Measurements from ENCODE around the gene REN. TPM values are rescaled to one million over a fixed set of nuclear protein-coding genes. Genes with fewer than 3 reads are reported as not detected.
A peak's percentile ranks its signal among the peaks of the same experiment; 100 is the strongest.

REN gene
- total RNA-seq, 1 experiment from 2014 or later: 0.81 TPM

DNA sequence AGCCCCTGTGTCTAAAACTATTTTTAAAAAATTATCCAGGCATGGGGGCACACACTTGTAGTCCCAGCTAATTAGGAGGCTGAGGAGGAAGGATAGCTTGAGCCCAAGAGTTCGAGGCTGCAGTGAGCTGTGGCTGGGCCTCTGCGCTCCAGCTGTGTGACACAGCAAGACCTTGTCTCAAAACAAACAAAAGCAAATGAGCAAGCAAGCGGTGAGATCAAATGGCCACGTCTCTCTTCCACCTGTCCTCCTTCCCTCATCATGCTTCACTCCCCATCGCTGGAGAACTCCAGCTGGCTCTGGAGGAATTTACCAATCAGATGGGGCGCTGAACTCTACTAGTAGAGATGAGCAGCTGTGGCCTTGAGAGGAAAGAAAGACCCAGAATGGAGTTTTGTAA is 14.0 kb upstream of the REN start:
- Histone ChIP-seq H3K4me1 (replicated peaks; ENCODE audit: insufficient read depth) (peaks cover 51% of the 10 kb centered on the region), H2AFZ (no peak overlapping the region), H3K4me2 (0 out of 2 replicates have a peak overlapping the region, but pooled peaks have one; percentile 13), H3K9me2 (ENCODE audit: insufficient read depth) (no peaks in the 10 kb centered on the region), H3F3A (ENCODE audit: insufficient read depth, low read depth) (peaks cover 25% of the 10 kb centered on the region; the same call in 1 of the 2 replicates), H3K79me2 (ENCODE audit: low read depth) (peaks cover 43% of the 10 kb centered on the region), H3K9me3 (ENCODE audit: insufficient read depth, low read depth) (no peaks in the 10 kb centered on the region; the same call in 1 of the 2 replicates), H4K20me1 (ENCODE audit: insufficient read depth) (no peaks in the 10 kb centered on the region), H3K27me3 (ENCODE audit: insufficient read depth, low read depth) (no peaks in the 10 kb centered on the region), H3K27ac (no peak overlapping the region), H3K4me3 (no peak overlapping the region), H3K36me3 (ENCODE audit: low read depth) (peaks cover 10% of the 10 kb centered on the region)
- intact Hi-C loops (cut with micrococcal nuclease; ENCODE audit: unreplicated experiment): no loop called here
- ChIA-PET CTCF (no interaction called here), POLR2A (ENCODE audit: unreplicated experiment) (no interaction called here)
- no TSS peak for BruUV-seq (replicated peaks)
- no peak for DNase-seq
- TF ChIP-seq, protein P1, sequence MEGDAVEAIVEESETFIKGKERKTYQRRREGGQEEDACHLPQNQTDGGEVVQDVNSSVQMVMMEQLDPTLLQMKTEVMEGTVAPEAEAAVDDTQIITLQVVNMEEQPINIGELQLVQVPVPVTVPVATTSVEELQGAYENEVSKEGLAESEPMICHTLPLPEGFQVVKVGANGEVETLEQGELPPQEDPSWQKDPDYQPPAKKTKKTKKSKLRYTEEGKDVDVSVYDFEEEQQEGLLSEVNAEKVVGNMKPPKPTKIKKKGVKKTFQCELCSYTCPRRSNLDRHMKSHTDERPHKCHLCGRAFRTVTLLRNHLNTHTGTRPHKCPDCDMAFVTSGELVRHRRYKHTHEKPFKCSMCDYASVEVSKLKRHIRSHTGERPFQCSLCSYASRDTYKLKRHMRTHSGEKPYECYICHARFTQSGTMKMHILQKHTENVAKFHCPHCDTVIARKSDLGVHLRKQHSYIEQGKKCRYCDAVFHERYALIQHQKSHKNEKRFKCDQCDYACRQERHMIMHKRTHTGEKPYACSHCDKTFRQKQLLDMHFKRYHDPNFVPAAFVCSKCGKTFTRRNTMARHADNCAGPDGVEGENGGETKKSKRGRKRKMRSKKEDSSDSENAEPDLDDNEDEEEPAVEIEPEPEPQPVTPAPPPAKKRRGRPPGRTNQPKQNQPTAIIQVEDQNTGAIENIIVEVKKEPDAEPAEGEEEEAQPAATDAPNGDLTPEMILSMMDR (conservative IDR thresholded peaks at IDR 0.05): no peak
- no peak for TF ChIP-seq EZH2 (IDR thresholded peaks at IDR 0.05; ENCODE audit: low read depth)

DNA sequence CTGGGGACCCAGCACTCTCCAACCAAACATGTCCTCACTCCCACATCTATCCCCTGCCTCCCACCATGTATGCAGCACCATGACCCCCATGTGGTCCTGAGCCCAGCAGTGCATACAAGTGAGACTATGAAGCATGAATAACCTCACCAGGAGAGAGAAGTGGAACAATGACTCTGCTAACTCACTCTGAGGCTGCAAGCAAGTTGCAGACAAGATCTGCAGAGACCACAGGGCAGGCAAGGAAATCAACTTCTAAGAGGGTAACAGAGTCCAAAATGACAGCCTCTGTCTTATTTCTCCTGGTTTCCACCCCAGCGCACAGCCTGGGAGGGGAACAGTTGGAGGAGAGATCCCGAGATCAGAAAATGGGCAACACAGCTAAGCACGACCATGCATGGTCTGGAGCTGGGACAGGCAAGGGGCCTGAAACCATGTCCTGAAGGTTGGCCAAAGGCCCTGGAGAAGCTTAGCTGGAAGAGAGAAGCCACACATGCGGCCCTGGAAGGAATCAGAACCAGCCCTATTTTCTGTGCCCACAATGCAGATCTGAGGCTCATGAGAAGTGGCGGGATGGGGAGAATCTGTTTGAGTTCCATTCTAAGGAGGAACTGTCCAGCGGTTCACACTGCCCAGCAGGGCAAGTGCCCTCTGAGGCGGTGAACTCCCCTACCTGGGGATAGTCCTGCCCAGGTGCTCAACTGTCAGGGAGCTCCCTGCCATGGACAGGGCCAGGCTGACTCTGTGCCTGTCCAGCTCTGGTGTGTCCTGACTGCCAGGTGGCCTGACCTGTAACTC is 12.5 kb upstream of the REN start:
- no peak for DNase-seq
- H3K27ac ChIP-seq: no peak overlapping the region
- peaks cover 12% of the 10 kb centered on the region; the same call in 1 of the 2 replicates for H3F3A ChIP-seq (ENCODE audit: insufficient read depth, low read depth)
- H3K4me3 ChIP-seq: no peak overlapping the region
- POLR2A ChIA-PET (ENCODE audit: unreplicated experiment): interaction anchor here (0.7 kb wide), 1 partner anchor 19 kb away, joined by 3 read pairs; no protein-coding TSS in a partner anchor
- CTCF ChIA-PET: no interaction called here
- H2AFZ ChIP-seq: no peak overlapping the region
- intact Hi-C loops (cut with micrococcal nuclease; ENCODE audit: unreplicated experiment): no loop called here
- H3K4me2 ChIP-seq: peak overlapping the region; percentile 97
- no peaks in the 10 kb centered on the region for H3K9me2 ChIP-seq (ENCODE audit: insufficient read depth)
- H3K4me1 ChIP-seq (replicated peaks; ENCODE audit: insufficient read depth): peaks cover 63% of the 10 kb centered on the region
- peaks cover 10% of the 10 kb centered on the region for H3K36me3 ChIP-seq (ENCODE audit: low read depth)
- BruUV-seq (replicated peaks): no TSS peak
- TF ChIP-seq EZH2 (IDR thresholded peaks at IDR 0.05; ENCODE audit: low read depth): no peak
- TF ChIP-seq, protein P1 (conservative IDR thresholded peaks at IDR 0.05): no peak
- no peaks in the 10 kb centered on the region for H3K27me3 ChIP-seq (ENCODE audit: insufficient read depth, low read depth)
- no peaks in the 10 kb centered on the region for H4K20me1 ChIP-seq (ENCODE audit: insufficient read depth)
- H3K79me2 ChIP-seq (ENCODE audit: low read depth): peaks cover 50% of the 10 kb centered on the region
- no peaks in the 10 kb centered on the region; the same call in 1 of the 2 replicates for H3K9me3 ChIP-seq (ENCODE audit: insufficient read depth, low read depth)

DNA sequence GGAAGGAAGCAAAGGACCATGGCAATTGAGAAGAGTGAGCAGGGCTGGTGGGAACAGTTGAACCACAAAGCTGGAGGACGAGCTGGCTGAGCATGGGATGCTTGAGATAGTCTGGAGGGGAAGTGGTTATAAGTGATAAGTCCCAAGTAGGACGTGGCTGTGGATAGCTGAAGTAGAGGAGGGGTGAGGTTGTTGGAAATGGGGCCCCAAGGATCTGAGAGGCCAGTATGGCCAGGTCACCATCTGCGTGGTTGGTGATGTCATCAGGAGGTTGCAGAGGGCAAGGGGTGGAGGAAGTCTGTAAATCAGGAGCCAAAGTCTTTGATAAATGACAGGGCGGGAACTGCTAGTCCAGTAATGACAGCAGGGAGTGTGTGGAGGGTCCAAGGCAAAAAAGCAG is 11.0 kb upstream of the REN start:
- peaks cover 53% of the 10 kb centered on the region for H3K79me2 ChIP-seq (ENCODE audit: low read depth)
- no peaks in the 10 kb centered on the region; the same call in 1 of the 2 replicates for H3K9me3 ChIP-seq (ENCODE audit: insufficient read depth, low read depth)
- peaks cover 10% of the 10 kb centered on the region for H3K36me3 ChIP-seq (ENCODE audit: low read depth)
- H3K4me2 ChIP-seq: peak overlapping the region; percentile 97
- H3K9me2 ChIP-seq (ENCODE audit: insufficient read depth): no peaks in the 10 kb centered on the region
- POLR2A ChIA-PET (ENCODE audit: unreplicated experiment): no interaction called here
- TF ChIP-seq EZH2 (IDR thresholded peaks at IDR 0.05; ENCODE audit: low read depth): no peak
- TF ChIP-seq, protein P1 (conservative IDR thresholded peaks at IDR 0.05): no peak
- no peak overlapping the region for H2AFZ ChIP-seq
- H3K27me3 ChIP-seq (ENCODE audit: insufficient read depth, low read depth): no peaks in the 10 kb centered on the region
- peak overlapping the region; percentile 82 for H3K4me3 ChIP-seq
- no peak overlapping the region for H3K27ac ChIP-seq
- intact Hi-C loops (cut with micrococcal nuclease; ENCODE audit: unreplicated experiment): no loop called here
- H3F3A ChIP-seq (ENCODE audit: insufficient read depth, low read depth): peaks cover 11% of the 10 kb centered on the region; the same call in 1 of the 2 replicates
- CTCF ChIA-PET: interaction anchor here (1.2 kb wide), 1 partner anchor 8 kb away, joined by 3 read pairs; no protein-coding TSS in a partner anchor
- no peak for DNase-seq
- H3K4me1 ChIP-seq (replicated peaks; ENCODE audit: insufficient read depth): peaks cover 79% of the 10 kb centered on the region
- no peaks in the 10 kb centered on the region for H4K20me1 ChIP-seq (ENCODE audit: insufficient read depth)
- no TSS peak for BruUV-seq (replicated peaks)

Data from PC-9 (cell line).